ENCODE results near the gene ATAD1. TPM values are rescaled to one million over a fixed set of nuclear protein-coding genes. Genes with fewer than 3 reads are reported as not detected.

Gene ATAD1
- total and polyA plus RNA-seq, 3 donors from 2014 or later = 68.5 to 162 (median 107) TPM

GRCh38 chr10:87819289-87819585 lies 1.2 kb upstream of the ATAD1 start:
- Histone ChIP-seq H3K27me3 (no peaks in the 10 kb centered on the region), H3K4me1 (peaks cover 3% of the 10 kb centered on the region), H3K27ac (no peak overlapping the region), H3K9me3 (no peaks in the 10 kb centered on the region), H3K4me3 (peak overlapping the region in 1 of 2 donors; percentile 89), H3K36me3 (ENCODE audit: low read depth, missing control alignments) (no peaks in the 10 kb centered on the region)
- TF ChIP-seq CTCF (IDR thresholded peaks at IDR 0.05) (no peak), POLR2A (IDR thresholded peaks at IDR 0.05) (no peak)
- WGBS, 2 donors = 58 to 72% methylated on average over 6 of the region's 6 CpGs
- intact Hi-C loops (cut with DNase I; ENCODE audit: low total_unique reads) = no loop called here
- no peak for DNase-seq

GRCh38 chr10:87818505-87819288 lies 671 bp upstream of the ATAD1 start:
- intact Hi-C loops (cut with DNase I; ENCODE audit: low total_unique reads) = no loop called here
- peak overlapping the region; percentile 77 to 89 for H3K4me3 ChIP-seq
- no peak for TF ChIP-seq POLR2A (IDR thresholded peaks at IDR 0.05)
- TF ChIP-seq CTCF (IDR thresholded peaks at IDR 0.05) = no peak
- peaks cover 3% of the 10 kb centered on the region for H3K4me1 ChIP-seq
- no peaks in the 10 kb centered on the region for H3K36me3 ChIP-seq (ENCODE audit: low read depth, missing control alignments)
- DNase-seq = peak; percentile 34
- no peaks in the 10 kb centered on the region for H3K9me3 ChIP-seq
- peak overlapping the region; percentile 81 to 89 for H3K27ac ChIP-seq
- no peaks in the 10 kb centered on the region for H3K27me3 ChIP-seq
- WGBS, 2 donors = 15 to 16% methylated on average over 29 of the region's 29 CpGs

GRCh38 chr10:87816898-87817608 lies 973 bp downstream of the ATAD1 start:
- H3K27ac ChIP-seq = peak overlapping the region; percentile 81 to 89
- H3K4me3 ChIP-seq = peak overlapping the region; percentile 77 to 89
- no peaks in the 10 kb centered on the region for H3K9me3 ChIP-seq
- H3K4me1 ChIP-seq = peaks cover 3% of the 10 kb centered on the region
- no peak for DNase-seq
- intact Hi-C loops (cut with DNase I; ENCODE audit: low total_unique reads) = no loop called here
- 18 to 24% methylated on average over 10 of the region's 10 CpGs for WGBS, 2 donors
- no peak for TF ChIP-seq POLR2A (IDR thresholded peaks at IDR 0.05)
- no peak for TF ChIP-seq CTCF (IDR thresholded peaks at IDR 0.05)
- no peaks in the 10 kb centered on the region for H3K36me3 ChIP-seq (ENCODE audit: low read depth, missing control alignments)
- H3K27me3 ChIP-seq = no peaks in the 10 kb centered on the region

- WGBS, 2 donors = 48 to 51% methylated on average over 9 of the region's 9 CpGs
- no peaks in the 10 kb centered on the region for H3K9me3 ChIP-seq
- H3K36me3 ChIP-seq (ENCODE audit: low read depth, missing control alignments) = no peaks in the 10 kb centered on the region
- intact Hi-C loops (cut with DNase I; ENCODE audit: low total_unique reads) = no loop called here
- H3K4me3 ChIP-seq = no peak overlapping the region
- H3K4me1 ChIP-seq = peaks cover 3% of the 10 kb centered on the region
- H3K27ac ChIP-seq = no peak overlapping the region
- TF ChIP-seq POLR2A (IDR thresholded peaks at IDR 0.05) (no peak), CTCF (IDR thresholded peaks at IDR 0.05) (no peak)
- DNase-seq = no peak
- H3K27me3 ChIP-seq = no peaks in the 10 kb centered on the region
Measured at GRCh38 chr10:87816163-87816897, 1.7 kb downstream of the ATAD1 start.

All from testis (tissue), 3 donors.